Osteoblast (primary cell): ENCODE results near the gene CDC34. TPM values are rescaled to one million over a fixed set of nuclear protein-coding genes. Genes with fewer than 3 reads are reported as not detected.

ENCODE experiments used
- DNase-seq: peaks from one replicate; pipeline ENCODE4 v3.0.0; 2011; ENCODE audit warnings: low spot score, mixed read lengths; ENCODE audit not compliant: insufficient read length; ENCODE audit errors: missing footprints
- H2AFZ ChIP-seq: 2 replicates; pipeline ENCODE4 v1.6.0; 2011; ENCODE audit warnings: mild to moderate bottlenecking, low read length
- H3K27ac ChIP-seq: 2 replicates; pipeline ENCODE4 v1.5.1; 2011; ENCODE audit warnings: mild to moderate bottlenecking, low read depth, low read length, moderate library complexity
- H3K27me3 ChIP-seq: 2 replicates; pipeline ENCODE4 v1.6.0; 2012; ENCODE audit warnings: mild to moderate bottlenecking, control low read depth, inconsistent platforms, low read length, moderate library complexity; ENCODE audit not compliant: insufficient read depth
- H3K36me3 ChIP-seq: 2 replicates; pipeline ENCODE4 v1.5.1; 2011; ENCODE audit warnings: mild to moderate bottlenecking, low read length, control low read depth, moderate library complexity; ENCODE audit not compliant: insufficient read depth
- H3K4me1 ChIP-seq: 2 replicates; pipeline ENCODE4 v1.5.1; 2011; ENCODE audit warnings: mild to moderate bottlenecking, low read length, control low read depth, moderate library complexity; ENCODE audit not compliant: insufficient read depth
- H3K4me2 ChIP-seq: 2 replicates; pipeline ENCODE4 v1.6.0; 2011; ENCODE audit warnings: mild to moderate bottlenecking, low read length; ENCODE audit not compliant: insufficient read depth
- H3K4me3 ChIP-seq: fragments of 200-600 bp; sonication (generic); 3 replicates; pipeline ENCODE4 v1.5.1; 2012; ENCODE audit warnings: mild to moderate bottlenecking, low read length, inconsistent platforms; ENCODE audit not compliant: insufficient read depth
- H3K79me2 ChIP-seq: 2 replicates; pipeline ENCODE4 v1.6.0; 2012; ENCODE audit warnings: mild to moderate bottlenecking, low read length, control low read depth, inconsistent platforms; ENCODE audit not compliant: insufficient read depth
- H3K9me3 ChIP-seq: 2 replicates; pipeline ENCODE4 v1.5.1; 2011; ENCODE audit warnings: low read depth, low read length, control low read depth
- H4K20me1 ChIP-seq: 2 replicates; pipeline ENCODE4 v1.6.0; 2012; ENCODE audit warnings: mild to moderate bottlenecking, low read length, control low read depth; ENCODE audit not compliant: insufficient read depth
- total RNA-seq: library from RNA; depleted of rRNA; stranded (reverse); fragments of >200 nt; gene quantifications from 2 replicates; pipeline ENCODE4 v1.2.3, GENCODE V29; 2012
- TF ChIP-seq, protein P1 (sequence below): IDR thresholded peaks from 2 replicates; pipeline ENCODE4 v1.5.1; 2011; ENCODE audit warnings: mild to moderate bottlenecking, low read depth, low read length, moderate library complexity; ENCODE audit errors: extremely low read depth

The CDC34 gene
- total RNA-seq, 1 donor: 32.9 TPM

DNA sequence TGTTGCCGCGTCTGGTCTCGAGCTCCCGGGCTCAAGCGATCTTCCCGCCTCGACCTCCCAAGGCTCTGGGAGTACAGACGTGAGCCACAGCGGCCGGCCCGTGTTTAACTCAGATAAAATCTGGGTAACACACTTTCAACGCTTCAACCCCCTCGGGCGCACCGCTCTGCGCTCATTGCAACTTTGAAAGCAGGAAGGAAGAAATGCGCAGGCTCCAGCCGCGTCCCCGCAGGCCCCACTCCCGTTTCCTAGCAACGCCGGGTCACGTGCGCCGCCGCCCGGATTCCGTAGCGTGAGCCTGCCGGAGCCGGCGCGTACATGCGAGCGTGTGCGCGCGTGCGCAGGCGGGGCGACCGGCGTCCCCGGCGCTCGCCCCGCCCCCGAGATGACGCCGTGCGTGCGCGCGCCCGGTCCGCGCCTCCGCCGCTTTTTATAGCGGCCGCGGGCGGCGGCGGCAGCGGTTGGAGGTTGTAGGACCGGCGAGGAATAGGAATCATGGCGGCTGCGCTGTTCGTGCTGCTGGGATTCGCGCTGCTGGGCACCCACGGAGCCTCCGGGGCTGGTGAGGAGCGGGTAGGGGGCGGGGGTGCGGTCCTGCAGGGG lies 40.7 kb downstream of the CDC34 start, which contains the start of gene BSG:
BSG (plus strand) TSS at position 457 of the 603 bp plus-strand sequence; CDS start at position 496, 39 bp downstream.
- no peaks in the 10 kb centered on the region for H3K9me3 ChIP-seq

DNA sequence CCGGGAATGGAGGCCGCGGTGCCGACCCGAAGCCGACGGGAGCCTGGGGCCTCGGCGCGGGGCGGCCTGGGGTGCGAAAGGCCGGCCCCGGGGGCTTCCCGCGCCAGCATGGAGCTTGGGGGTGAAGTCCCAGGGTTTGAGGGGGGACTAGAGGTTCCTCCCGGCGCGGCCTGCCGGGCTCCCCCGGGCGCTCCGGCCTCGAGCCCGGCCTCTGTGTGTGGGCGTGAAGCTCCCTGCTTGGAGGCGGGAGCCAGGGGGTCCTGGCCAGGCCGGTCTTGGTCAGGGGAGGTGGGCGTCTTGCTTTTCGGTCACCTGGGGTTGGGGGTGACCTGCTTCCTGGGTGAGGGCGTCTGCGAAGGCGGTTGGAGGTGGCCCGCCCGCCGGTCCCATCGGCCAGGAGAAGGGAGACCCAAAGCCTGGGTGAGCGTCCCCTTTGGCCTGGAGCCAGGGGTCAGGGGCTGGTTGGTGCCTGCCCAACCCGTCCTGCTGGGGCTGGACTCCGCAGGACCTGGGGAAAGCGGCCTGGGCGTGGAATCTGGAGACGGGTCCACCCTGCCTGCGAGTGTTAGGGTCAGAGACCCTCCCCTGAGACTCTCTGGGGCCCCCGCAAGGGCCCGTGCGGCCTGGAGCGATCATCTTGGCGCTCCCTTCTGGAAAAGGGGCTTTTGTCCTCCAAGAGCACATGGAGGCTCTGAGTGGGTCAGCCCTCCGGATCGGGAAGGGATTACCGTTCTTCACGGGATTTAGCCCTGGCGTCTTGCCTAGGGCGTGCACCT lies 41.4 kb downstream of the CDC34 start:
- H3K79me2 ChIP-seq: peaks cover 54% of the 10 kb centered on the region
- H3K9me3 ChIP-seq: no peaks in the 10 kb centered on the region
- peak overlapping the region; percentile 87 for H3K4me2 ChIP-seq
- H3K27me3 ChIP-seq: no peaks in the 10 kb centered on the region
- TF ChIP-seq, protein P1, sequence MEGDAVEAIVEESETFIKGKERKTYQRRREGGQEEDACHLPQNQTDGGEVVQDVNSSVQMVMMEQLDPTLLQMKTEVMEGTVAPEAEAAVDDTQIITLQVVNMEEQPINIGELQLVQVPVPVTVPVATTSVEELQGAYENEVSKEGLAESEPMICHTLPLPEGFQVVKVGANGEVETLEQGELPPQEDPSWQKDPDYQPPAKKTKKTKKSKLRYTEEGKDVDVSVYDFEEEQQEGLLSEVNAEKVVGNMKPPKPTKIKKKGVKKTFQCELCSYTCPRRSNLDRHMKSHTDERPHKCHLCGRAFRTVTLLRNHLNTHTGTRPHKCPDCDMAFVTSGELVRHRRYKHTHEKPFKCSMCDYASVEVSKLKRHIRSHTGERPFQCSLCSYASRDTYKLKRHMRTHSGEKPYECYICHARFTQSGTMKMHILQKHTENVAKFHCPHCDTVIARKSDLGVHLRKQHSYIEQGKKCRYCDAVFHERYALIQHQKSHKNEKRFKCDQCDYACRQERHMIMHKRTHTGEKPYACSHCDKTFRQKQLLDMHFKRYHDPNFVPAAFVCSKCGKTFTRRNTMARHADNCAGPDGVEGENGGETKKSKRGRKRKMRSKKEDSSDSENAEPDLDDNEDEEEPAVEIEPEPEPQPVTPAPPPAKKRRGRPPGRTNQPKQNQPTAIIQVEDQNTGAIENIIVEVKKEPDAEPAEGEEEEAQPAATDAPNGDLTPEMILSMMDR: no peak
- peak; percentile 98 for DNase-seq
- H3K36me3 ChIP-seq: no peaks in the 10 kb centered on the region
- H3K4me1 ChIP-seq: peaks cover 44% of the 10 kb centered on the region
- H2AFZ ChIP-seq: peak overlapping the region; percentile 22
- peak overlapping the region; percentile 97 for H3K4me3 ChIP-seq
- peaks cover 45% of the 10 kb centered on the region for H4K20me1 ChIP-seq
- peak overlapping the region; percentile 77 for H3K27ac ChIP-seq

More for the DNA sequence above, 40.7 kb downstream of the CDC34 start, which contains the start of gene BSG:
- Histone ChIP-seq H3K27ac (peak within 1 kb of the TSS; percentile 77), H3K4me2 (peak within 1 kb of the TSS; percentile 90), H3K36me3 (no peaks in the 10 kb centered on the region), H2AFZ (peak within 1 kb of the TSS; percentile 96), H3K4me3 (peak within 1 kb of the TSS; percentile 97), H3K27me3 (no peaks in the 10 kb centered on the region), H4K20me1 (peaks cover 38% of the 10 kb centered on the region), H3K4me1 (peaks cover 44% of the 10 kb centered on the region), H3K79me2 (peaks cover 47% of the 10 kb centered on the region)
- DNase-seq: peak; percentile 100
- TF ChIP-seq, protein P1: no peak

DNA sequence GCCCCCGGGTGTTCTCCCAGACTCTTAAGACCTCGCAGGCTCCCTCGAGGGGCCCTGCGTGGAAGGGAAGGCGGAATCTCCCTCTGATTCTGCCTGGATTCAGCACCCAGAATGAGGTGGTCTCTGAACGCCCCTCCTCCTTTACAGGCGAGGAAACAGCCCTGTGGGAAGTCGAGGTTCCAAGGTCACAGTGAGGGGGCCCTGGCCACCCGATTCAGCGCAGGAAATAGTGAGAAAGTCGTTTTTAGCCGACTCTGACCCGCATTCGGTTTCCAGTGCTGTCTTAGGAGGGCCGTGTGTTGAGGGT lies 41.9 kb downstream of the CDC34 start:
- H4K20me1 ChIP-seq: peaks cover 51% of the 10 kb centered on the region

More for the DNA sequence above, 41.9 kb downstream of the CDC34 start:
- no peak for DNase-seq
- Histone ChIP-seq H3K27me3 (no peaks in the 10 kb centered on the region), H3K9me3 (no peaks in the 10 kb centered on the region), H3K36me3 (no peaks in the 10 kb centered on the region), H3K79me2 (peaks cover 59% of the 10 kb centered on the region), H3K4me1 (peaks cover 44% of the 10 kb centered on the region), H2AFZ (no peak overlapping the region), H3K4me2 (peak overlapping the region; percentile 87), H3K4me3 (peak overlapping the region; percentile 97), H3K27ac (peak overlapping the region; percentile 77)
- TF ChIP-seq, protein P1: no peak
